Activated naive CD4-positive, alpha-beta T cell (primary cell): Measurements from ENCODE around the gene IWS1.

Experiments
- DNase-seq, 4 experiments: peaks; one replicate each; lab custom pipeline; 2025; lab: John Stamatoyannopoulos, UW

Gene IWS1

GRCh38 chr2:127486247-127487058 lies 39.8 kb downstream of the IWS1 start:
- DNase-seq = no peak

DNA sequence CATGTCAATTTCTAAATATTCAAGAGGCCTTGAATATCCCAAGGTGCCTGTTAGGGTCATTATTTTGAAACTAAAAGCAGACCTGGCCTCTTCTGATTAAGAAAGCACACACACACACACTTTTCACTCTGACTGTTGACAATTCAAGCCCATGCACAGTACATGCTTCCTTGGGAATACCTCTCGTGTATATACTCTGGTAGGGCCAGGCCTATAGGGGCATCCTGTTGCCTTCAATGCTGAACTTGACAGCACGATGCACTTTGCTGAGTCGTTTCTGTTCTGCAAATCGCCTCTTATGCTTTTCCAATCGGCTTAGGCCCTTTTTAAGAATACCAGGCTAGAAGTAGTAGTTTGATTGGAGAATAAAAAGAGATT lies 40.6 kb downstream of the IWS1 start:
- DNase-seq = no peak

- no peak for DNase-seq
Observed at GRCh38 chr2:127485051-127485693, 41.1 kb downstream of the IWS1 start.

- no peak for DNase-seq
Observed at GRCh38 chr2:127482031-127482430, 44.3 kb downstream of the IWS1 start.

DNA sequence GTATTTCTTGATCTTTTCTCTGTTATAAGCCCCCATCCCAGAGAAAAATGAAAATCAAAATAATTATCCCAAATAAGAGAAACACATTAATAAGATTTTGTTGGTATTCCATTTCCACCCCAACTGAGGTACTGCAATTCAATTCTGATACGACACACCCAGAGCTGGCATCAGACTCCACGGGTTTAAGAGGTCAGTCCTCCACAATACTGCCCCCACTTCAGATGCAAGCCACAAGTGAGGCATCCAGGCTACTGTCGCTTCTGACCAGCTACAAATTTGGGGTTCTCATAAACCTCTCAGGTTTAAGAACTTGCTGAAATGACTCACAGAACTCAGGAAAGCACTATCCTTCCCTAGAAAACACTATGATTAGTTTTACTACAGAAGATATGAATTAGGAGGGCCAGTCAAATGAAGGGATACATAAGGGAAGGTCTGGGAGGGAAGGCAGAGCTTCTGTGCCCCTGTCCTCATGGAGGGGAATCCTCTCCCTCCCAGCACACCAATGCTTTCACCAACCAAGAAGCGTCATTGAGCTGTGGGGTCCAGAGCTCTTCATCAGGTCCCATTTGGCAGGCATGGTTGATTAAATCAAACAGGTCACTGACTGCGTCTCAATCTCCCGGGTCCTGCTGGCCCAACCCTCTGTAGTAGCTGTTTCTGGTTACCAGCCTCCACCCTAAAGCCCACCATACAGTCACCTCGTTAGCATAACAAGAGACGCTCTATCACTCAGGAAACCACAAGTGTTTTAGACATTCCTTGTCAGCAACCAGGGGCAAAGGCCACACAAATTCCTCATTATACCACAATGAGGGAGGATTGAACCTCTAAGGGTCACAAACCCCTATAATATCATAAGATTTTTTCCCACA lies 46.2 kb downstream of the IWS1 start:
- no peak for DNase-seq

- no peak for DNase-seq
Observed at GRCh38 chr2:127479219-127479825, 47.0 kb downstream of the IWS1 start.

DNA sequence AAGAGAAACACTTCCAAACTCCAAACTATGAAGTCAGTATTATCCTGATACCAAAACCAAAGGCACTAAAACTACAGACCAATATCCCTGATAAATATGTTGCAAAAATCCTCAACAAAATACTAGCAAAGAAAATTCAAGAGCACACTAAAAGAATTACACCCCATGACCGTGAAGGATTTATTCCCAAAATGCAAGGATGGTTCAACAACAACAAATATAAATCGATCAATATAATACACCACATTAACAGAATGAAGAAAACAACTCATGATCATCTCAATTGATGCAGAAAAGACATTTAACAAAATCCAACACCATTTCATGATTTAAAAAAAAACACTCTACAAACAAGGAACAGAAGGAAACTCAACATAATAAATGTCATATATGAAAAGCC lies 50.5 kb downstream of the IWS1 start:
- no peak for DNase-seq

DNA sequence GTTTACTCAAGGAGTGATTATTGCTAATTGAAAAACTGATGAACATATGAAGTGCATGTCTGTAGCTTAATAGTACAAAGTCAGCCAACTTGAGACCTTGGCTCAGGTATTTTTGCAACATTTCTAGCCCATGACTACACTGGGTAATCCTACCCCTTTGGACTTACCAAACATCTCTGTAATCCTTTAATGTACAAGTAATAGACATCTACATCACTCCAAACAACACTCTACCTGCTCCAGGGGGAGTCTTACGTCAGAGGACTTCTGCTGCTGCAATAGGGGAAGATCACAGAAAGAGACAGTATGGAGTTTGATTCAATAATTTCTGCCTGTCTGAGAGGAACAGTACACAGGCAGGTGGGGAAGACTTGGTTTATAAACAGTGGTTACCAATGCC lies 54.0 kb downstream of the IWS1 start:
- DNase-seq = no peak

- DNase-seq = no peak
Observed at GRCh38 chr2:127471286-127471988, 54.9 kb downstream of the IWS1 start.

DNA sequence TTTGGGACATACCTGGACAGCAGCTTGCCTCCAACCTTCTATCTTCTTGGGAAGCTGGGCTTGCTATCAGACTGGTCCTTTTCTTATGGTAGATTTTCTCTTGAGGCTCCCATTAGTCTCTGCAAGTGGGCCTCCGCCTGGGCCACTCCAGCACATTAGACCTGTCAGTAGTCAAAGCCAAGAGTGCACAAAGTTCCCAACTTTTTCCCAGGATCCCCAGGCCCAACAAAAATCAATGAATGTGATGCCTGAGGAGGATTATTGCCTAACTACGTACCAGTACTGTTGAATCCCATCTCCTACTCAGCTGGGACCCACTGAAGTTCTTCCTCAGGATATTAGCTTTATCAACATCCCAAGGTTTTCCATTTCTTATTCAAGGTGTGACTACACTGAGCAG lies 56.3 kb downstream of the IWS1 start:
- no peak for DNase-seq

- DNase-seq = no peak
Observed at GRCh38 chr2:127469051-127469450, 57.2 kb downstream of the IWS1 start.

- DNase-seq = no peak
Observed at GRCh38 chr2:127465258-127465657, 61.0 kb downstream of the IWS1 start.

GRCh38 chr2:127464470-127465257 lies 61.6 kb downstream of the IWS1 start:
- no peak for DNase-seq

DNA sequence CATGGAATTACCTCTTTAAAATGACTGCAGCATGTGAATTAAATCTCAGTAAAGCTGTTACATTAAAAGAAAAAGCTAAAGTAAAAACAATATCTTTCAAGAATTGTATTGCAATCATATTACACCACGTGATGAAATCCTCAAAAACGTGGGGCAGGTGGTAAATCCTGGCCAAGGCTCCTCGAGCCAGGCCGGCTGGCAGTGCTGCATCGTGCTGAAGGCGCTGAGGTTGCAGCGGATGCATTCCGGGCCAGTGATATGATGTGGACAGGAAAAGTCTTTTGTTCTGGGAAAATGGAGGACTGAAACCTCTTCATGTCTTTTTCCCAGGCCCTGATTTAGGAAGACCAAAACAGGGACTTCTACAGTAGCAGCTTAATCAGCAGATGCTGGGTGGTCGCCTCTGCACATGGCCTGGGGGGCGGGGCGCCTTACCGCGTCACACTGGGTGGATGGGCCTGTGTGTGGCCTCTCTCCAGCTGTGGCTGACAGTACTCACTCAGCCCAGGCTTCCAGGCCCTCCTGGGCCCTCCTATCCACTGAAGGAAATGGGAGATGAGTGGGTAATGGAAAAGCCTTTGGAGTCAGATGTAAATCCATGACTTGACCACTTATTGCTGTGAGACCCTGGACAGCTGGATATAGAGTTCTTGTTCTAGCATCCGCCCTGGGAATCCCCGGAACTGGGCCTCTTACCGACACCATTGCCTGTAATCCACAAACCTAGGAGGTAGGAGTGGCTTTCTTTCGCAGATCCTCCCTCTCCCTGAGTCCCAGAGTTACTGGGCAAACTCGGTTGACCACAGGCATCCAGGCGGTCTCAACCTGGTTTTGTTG lies 62.9 kb downstream of the IWS1 start:
- DNase-seq = no peak

DNA sequence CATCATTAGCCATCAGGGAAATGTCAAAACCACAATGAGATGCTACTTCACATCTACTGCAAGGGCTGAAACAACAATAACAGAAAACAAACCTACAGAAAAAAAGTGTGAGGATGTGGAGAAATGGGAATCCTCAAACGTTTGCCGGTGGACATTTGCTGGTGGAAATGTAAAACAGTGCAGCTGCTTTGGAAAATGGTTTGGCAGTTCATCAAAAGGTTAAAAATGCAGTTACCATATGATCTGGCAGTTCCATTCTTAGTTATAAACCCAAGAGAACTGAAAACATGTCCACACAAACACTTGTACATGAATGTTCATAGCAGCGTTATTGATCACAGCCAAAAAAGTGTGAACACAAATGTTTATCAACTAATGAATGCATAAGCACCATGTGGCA lies 63.8 kb downstream of the IWS1 start:
- no peak for DNase-seq

- DNase-seq = no peak
Observed at GRCh38 chr2:127456960-127457359, 69.3 kb downstream of the IWS1 start.

DNA sequence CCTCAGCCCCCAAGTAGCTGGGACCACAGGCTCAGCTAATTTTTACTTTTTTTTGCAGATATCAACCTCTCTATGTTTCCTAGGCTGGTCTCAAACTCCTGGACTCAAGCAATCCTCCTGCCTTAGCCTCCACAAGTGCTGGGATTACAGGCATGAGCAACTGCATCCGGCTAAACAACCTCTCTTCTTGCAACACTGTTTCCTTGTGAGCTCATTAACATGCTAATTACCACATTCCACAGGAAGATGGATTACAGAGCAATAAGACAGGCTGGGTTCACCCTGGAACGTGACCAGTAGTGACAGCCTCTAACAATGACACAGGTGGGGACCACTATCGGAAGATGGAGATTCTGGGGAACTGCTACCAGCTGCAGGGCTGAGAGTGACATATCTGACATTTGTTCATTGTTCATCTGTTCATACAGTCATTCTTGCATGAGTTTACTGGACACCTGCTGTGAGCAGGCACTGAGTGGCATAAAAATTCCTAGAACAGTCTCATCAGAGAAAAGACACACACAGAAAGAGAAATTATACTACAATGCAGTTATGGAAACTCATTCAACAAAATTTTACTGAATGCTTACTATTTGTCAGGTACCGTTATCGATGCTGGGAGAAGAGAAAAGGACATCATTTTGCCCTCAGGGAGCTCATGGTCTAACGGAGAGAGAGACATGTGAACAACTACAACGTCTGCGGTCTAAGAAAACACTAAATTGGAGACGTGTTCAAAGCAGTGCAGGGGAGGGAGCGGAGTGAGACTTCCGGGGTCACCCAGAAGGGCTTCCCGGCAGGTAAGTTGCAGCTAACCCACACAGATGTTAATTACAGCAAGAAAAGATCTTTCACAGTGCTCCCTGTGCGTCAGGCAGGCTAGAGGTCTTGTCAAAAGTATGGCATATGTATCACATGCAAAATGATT lies 70.5 kb downstream of the IWS1 start:
- no peak for DNase-seq

GRCh38 chr2:127454595-127455565 lies 71.4 kb downstream of the IWS1 start:
- no peak for DNase-seq
